ENCODE data around the gene PTCHD1.

The PTCHD1 gene

DNA sequence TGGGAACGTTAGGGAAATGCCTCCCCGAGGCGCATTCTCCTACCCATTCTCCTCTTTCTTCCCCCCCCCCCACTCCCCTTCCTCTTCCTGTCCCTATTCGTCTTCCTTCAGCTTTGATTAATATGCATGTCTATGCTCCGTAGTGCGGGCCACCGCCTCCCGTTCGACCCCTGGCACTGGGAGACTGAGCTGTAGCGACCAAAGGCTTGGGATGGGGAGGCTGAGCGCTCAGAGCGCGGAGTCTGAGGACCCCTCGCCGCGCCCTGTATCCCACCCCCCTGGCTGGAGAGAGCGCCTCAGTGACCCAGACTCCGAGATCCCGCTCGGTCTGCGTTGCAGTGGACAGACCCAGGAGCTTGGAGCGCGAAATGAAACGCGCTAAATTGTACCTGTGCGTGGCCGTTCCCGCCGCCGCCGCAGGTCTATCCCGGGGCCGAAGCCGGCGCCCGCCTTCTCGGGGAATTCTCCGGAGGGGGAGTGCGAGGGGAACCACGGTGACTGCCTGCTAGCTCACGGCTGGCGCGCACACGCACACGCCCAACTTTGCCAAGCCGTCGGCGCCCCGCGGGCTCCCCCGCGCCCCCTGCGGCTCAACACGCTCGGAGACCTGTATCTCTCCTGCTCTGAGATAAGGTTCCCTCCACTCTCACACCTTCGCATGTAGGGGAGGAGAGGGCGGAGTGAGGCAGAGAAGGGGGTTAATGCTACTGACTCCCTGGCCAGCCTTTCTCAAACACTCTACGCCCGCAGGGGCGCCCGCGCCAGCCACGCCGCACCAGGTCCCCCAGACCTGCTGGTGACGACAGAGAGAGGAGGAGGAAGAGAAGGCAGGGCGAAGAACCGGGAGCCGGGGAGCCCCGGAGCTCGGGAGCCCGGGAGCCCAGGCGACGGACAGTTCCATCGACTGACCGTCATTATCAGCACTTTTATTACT lies 1.5 kb upstream of the PTCHD1 start:
- no peak overlapping the region for H3K27ac Mint-ChIP-seq
- no peak overlapping the region for H3K4me3 Mint-ChIP-seq
- H3K9me3 Mint-ChIP-seq, result no peaks in the 10 kb centered on the region
- H3K4me1 Mint-ChIP-seq (ENCODE audit: low read depth), result peaks cover 10% of the 10 kb centered on the region
- no peaks in the 10 kb centered on the region for H3K36me3 Mint-ChIP-seq (ENCODE audit: low read depth)
- peaks cover 69% of the 10 kb centered on the region for H3K27me3 Mint-ChIP-seq
- intact Hi-C loops (cut with micrococcal nuclease), result no loop called here

GRCh38 chrX:23333842-23334520 lies 668 bp upstream of the PTCHD1 start:
- Mint-ChIP-seq H3K4me1 (ENCODE audit: low read depth) (peaks cover 10% of the 10 kb centered on the region), H3K36me3 (ENCODE audit: low read depth) (no peaks in the 10 kb centered on the region), H3K27me3 (peaks cover 66% of the 10 kb centered on the region), H3K4me3 (no peak overlapping the region), H3K9me3 (no peaks in the 10 kb centered on the region), H3K27ac (no peak overlapping the region)
- intact Hi-C loops (cut with micrococcal nuclease), result no loop called here

GRCh38 chrX:23334521-23334847 lies 165 bp upstream of the PTCHD1 start:
- Mint-ChIP-seq H3K27ac (no peak overlapping the region), H3K4me3 (no peak overlapping the region), H3K9me3 (no peaks in the 10 kb centered on the region), H3K36me3 (ENCODE audit: low read depth) (no peaks in the 10 kb centered on the region), H3K27me3 (peaks cover 66% of the 10 kb centered on the region), H3K4me1 (ENCODE audit: low read depth) (peaks cover 10% of the 10 kb centered on the region)
- intact Hi-C loops (cut with micrococcal nuclease), result no loop called here

- H3K36me3 Mint-ChIP-seq (ENCODE audit: low read depth), result no peaks in the 10 kb centered on the region
- intact Hi-C loops (cut with micrococcal nuclease), result no loop called here
- peaks cover 5% of the 10 kb centered on the region for H3K4me1 Mint-ChIP-seq (ENCODE audit: low read depth)
- H3K27ac Mint-ChIP-seq, result no peak overlapping the region
- H3K9me3 Mint-ChIP-seq, result no peaks in the 10 kb centered on the region
- H3K27me3 Mint-ChIP-seq, result peaks cover 38% of the 10 kb centered on the region
- H3K4me3 Mint-ChIP-seq, result no peak overlapping the region
Observed at GRCh38 chrX:23338334-23338733, 3.7 kb downstream of the PTCHD1 start.

- Mint-ChIP-seq H3K27me3 (peaks cover 13% of the 10 kb centered on the region), H3K9me3 (no peaks in the 10 kb centered on the region), H3K36me3 (ENCODE audit: low read depth) (no peaks in the 10 kb centered on the region), H3K27ac (no peak overlapping the region), H3K4me3 (no peak overlapping the region), H3K4me1 (ENCODE audit: low read depth) (no peaks in the 10 kb centered on the region)
- intact Hi-C loops (cut with micrococcal nuclease), result no loop called here
Observed at GRCh38 chrX:23341452-23341851, 6.8 kb downstream of the PTCHD1 start.

DNA sequence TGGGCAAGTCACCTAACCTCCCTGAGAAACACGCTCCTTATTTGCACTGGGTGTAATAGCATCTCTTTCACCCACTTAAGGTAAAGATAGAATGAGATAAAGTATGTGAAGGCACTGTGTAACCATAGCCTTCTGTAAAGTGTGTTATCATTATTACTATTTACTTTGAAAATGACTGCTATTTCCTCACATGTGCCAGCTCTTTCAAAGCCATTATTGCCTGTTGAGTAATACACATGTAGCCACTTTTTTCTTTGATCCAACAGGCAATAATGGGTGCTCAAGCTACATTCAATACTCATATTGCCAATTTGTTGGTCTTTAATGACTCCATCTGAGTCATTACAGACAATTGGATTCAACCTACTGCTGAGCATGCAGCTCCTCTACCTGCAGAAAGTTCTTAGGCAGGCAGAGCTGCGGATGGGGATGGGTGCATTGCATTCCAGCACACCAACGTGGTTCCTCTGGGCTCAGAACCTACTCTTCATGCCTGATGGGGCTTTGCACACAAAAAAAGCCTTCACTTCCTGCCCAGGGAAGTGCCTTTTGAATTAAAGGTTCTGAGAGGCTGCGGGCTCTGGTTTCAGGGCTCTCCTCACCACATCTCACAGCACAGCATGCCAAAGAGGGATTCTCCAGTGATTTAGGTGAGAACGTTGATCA lies 9.7 kb downstream of the PTCHD1 start:
- no peaks in the 10 kb centered on the region for H3K4me1 Mint-ChIP-seq (ENCODE audit: low read depth)
- no peaks in the 10 kb centered on the region for H3K36me3 Mint-ChIP-seq (ENCODE audit: low read depth)
- no peaks in the 10 kb centered on the region for H3K9me3 Mint-ChIP-seq
- no peak overlapping the region for H3K27ac Mint-ChIP-seq
- intact Hi-C loops (cut with micrococcal nuclease), result no loop called here
- no peak overlapping the region for H3K4me3 Mint-ChIP-seq
- peaks cover 4% of the 10 kb centered on the region for H3K27me3 Mint-ChIP-seq

GRCh38 chrX:23344904-23345271 lies 10.2 kb downstream of the PTCHD1 start:
- Mint-ChIP-seq H3K4me3 (no peak overlapping the region), H3K27ac (no peak overlapping the region), H3K36me3 (ENCODE audit: low read depth) (no peaks in the 10 kb centered on the region), H3K4me1 (ENCODE audit: low read depth) (no peaks in the 10 kb centered on the region), H3K9me3 (no peaks in the 10 kb centered on the region), H3K27me3 (peaks cover 4% of the 10 kb centered on the region)
- intact Hi-C loops (cut with micrococcal nuclease), result no loop called here

DNA sequence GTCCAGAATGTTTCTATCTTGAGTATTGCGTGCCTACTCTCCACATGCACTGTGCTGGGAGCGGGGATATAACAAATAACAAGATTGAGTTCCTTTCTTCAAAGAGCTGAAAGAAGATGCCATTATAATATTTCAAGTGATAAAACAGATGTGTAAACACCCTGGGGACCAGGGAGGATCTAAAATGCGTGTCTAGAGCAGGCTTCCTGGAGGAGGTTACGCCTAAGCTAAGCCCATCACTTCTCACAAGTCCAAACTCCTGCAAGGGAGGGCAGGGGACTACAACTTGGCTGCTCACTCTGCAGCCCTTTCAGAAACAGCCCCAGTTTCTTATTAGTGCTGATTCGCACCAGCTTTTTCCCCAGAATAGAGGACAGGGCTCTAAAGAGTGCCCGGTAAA lies 21.5 kb downstream of the PTCHD1 start:
- Mint-ChIP-seq H3K27me3 (no peaks in the 10 kb centered on the region), H3K4me1 (ENCODE audit: low read depth) (no peaks in the 10 kb centered on the region), H3K27ac (no peak overlapping the region), H3K4me3 (no peak overlapping the region), H3K9me3 (no peaks in the 10 kb centered on the region), H3K36me3 (ENCODE audit: low read depth) (no peaks in the 10 kb centered on the region)
- intact Hi-C loops (cut with micrococcal nuclease), result no loop called here

DNA sequence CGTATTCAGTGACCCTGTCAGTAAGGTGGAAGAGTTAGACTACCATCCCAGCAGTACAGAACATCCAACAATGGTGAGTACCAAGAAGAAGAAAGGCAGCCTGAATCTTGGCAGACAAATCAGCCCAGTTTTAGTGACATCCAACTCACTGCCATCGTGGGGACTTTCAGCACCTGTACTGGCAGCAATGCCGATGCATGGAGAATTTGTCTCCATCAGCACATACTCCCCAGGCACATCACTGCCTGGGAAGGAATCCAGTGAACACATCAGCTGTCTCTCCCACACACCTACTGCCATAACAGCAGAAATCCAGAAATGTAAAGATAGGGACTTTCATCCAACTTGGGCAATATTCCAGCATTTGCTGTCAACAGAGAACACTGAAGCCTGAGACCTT lies 29.8 kb downstream of the PTCHD1 start:
- H3K36me3 Mint-ChIP-seq (ENCODE audit: low read depth), result no peaks in the 10 kb centered on the region
- no peaks in the 10 kb centered on the region for H3K9me3 Mint-ChIP-seq
- H3K4me1 Mint-ChIP-seq (ENCODE audit: low read depth), result no peaks in the 10 kb centered on the region
- no peak overlapping the region for H3K27ac Mint-ChIP-seq
- no peaks in the 10 kb centered on the region for H3K27me3 Mint-ChIP-seq
- intact Hi-C loops (cut with micrococcal nuclease), result no loop called here
- H3K4me3 Mint-ChIP-seq, result no peak overlapping the region

GRCh38 chrX:23365541-23365940 lies 30.9 kb downstream of the PTCHD1 start:
- Mint-ChIP-seq H3K27ac (no peak overlapping the region), H3K4me3 (no peak overlapping the region), H3K27me3 (no peaks in the 10 kb centered on the region), H3K36me3 (ENCODE audit: low read depth) (no peaks in the 10 kb centered on the region), H3K9me3 (no peaks in the 10 kb centered on the region), H3K4me1 (ENCODE audit: low read depth) (no peaks in the 10 kb centered on the region)
- intact Hi-C loops (cut with micrococcal nuclease), result no loop called here

GRCh38 chrX:23366914-23367313 lies 32.3 kb downstream of the PTCHD1 start:
- no peaks in the 10 kb centered on the region for H3K4me1 Mint-ChIP-seq (ENCODE audit: low read depth)
- H3K36me3 Mint-ChIP-seq (ENCODE audit: low read depth), result no peaks in the 10 kb centered on the region
- no peak overlapping the region for H3K27ac Mint-ChIP-seq
- H3K4me3 Mint-ChIP-seq, result no peak overlapping the region
- intact Hi-C loops (cut with micrococcal nuclease), result no loop called here
- H3K27me3 Mint-ChIP-seq, result no peaks in the 10 kb centered on the region
- H3K9me3 Mint-ChIP-seq, result no peaks in the 10 kb centered on the region

GRCh38 chrX:23369027-23369426 lies 34.4 kb downstream of the PTCHD1 start:
- Mint-ChIP-seq H3K27ac (no peak overlapping the region), H3K9me3 (no peaks in the 10 kb centered on the region), H3K4me1 (ENCODE audit: low read depth) (no peaks in the 10 kb centered on the region), H3K36me3 (ENCODE audit: low read depth) (no peaks in the 10 kb centered on the region), H3K27me3 (peaks cover 2% of the 10 kb centered on the region), H3K4me3 (no peak overlapping the region)
- intact Hi-C loops (cut with micrococcal nuclease), result no loop called here

- Mint-ChIP-seq H3K4me1 (ENCODE audit: low read depth) (no peaks in the 10 kb centered on the region), H3K27me3 (peaks cover 2% of the 10 kb centered on the region), H3K27ac (no peak overlapping the region), H3K9me3 (no peaks in the 10 kb centered on the region), H3K36me3 (ENCODE audit: low read depth) (no peaks in the 10 kb centered on the region), H3K4me3 (no peak overlapping the region)
- intact Hi-C loops (cut with micrococcal nuclease), result no loop called here
Observed at GRCh38 chrX:23372220-23372902, 37.7 kb downstream of the PTCHD1 start.
